ENCODE data around the gene GPRC5B.

Gene GPRC5B

GRCh38 chr16:19884611-19885450 lies at the start of gene GPRC5B:
Gene GPRC5B (minus strand): TSS chr16:19884848. CDS start chr16:19872845, 12,003 bp downstream.
- DNase-seq (ENCODE audit: low read depth): no peak

- no peak for DNase-seq (ENCODE audit: low read depth)
Measured at GRCh38 chr16:19933740-19934139, 49.1 kb upstream of the GPRC5B start.

DNA sequence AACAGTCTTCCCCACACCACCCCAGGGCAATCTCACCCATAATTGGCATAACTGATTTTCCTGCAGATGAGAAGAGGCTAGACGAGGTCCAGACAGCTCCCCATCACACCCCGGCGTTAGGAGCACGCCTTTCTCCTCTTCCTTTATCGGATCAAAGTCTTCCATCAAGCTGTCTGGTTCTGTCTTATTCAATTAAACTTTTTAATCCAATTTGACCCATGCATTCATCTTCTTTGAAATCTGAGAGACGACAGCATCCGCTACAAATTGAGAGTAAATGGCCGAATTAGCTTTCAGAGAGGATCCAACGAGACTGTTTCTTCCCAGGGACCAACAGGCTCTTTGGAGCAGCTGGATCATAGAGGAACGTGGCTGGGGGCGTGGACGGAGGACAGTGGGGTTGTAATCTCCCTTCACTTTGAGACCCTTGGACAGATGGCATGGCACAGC lies 44.4 kb upstream of the GPRC5B start:
- DNase-seq (ENCODE audit: low read depth): no peak

DNA sequence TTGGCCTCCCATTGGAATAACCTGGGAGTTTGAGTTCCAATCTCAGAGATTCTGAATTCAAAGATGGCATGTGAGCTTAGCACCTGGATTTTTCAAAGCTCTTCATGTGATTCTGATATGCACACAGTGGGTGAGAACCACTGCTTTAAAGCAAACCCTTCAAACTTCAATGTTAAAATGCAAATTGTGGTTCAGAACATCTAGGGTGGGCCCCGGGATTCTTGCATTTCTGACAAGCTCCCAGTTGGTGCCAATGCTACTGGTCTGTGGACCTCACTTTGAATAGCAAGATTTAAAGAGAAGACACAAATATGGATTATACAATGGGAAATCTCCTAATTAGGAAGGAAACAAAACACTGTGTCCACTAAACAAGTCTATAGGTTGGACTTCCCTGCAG lies 43.8 kb upstream of the GPRC5B start:
- DNase-seq (ENCODE audit: low read depth): no peak

DNA sequence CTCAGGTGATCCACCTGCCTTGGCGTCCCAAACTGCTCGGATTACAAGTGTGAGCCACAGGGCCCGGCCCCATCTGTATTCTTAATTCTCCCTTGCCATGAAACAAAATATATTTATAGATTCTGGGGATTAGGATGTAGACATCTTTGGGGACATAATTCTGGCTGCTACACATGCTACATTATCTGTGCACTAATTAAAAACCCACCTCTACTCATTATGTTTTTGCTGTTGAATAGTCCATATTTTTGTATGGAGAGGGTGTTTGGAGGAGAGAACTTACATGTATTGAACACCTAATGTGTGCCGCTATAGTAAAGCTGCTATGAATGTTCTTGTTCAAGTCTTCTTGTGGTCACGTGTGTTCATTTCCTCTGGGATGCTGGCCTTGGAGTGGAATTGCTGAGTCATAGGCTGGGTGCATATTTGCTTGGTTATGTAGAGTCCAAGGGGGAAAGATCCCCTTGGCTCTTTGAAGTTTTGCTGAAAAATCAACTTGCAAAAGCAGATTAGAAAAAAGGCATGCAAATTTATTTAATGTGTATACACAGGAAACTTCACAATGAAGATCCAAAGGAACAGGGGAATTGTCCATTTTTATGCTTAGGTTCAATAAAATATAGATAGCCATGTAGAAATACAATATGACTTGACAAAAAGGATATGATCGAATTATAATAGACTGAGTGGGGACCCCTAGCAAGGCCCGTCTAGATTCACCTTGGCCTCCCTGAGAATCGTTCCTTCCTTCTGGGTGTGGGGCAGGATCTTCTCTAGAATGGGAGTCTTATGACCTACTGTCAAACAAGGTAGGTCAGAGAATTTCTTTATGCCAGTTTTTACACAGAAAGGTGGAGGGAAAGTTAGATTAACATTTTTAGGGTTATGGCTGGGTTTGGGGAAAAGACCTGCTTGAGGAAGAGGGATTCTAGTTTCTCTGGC lies 42.1 kb upstream of the GPRC5B start:
- no peak for DNase-seq (ENCODE audit: low read depth)

GRCh38 chr16:19923396-19923795 lies 38.7 kb upstream of the GPRC5B start:
- DNase-seq (ENCODE audit: low read depth): no peak

GRCh38 chr16:19919142-19919541 lies 34.5 kb upstream of the GPRC5B start:
- no peak for DNase-seq (ENCODE audit: low read depth)

DNA sequence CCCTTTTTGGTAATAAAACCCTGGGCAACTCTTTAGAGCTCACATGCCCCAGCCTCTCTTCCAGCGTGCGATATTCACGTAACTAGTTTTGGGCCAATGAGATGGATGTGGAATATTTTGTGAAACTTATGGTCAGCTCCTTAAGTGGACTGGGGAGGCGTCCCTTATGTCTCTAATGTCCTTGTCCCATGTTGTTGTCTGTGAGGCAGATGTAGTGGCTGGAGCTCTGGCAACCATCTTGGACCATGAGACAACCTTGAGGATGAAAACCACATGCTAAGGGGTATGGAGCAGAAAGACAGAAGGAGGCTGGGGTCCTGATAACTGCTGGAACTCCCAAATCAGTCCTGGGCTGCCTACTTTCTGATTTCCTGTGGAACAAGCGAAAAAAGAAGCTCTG lies 31.4 kb upstream of the GPRC5B start:
- DNase-seq (ENCODE audit: low read depth): no peak

- no peak for DNase-seq (ENCODE audit: low read depth)
Measured at GRCh38 chr16:19914877-19915276, 30.2 kb upstream of the GPRC5B start.

DNA sequence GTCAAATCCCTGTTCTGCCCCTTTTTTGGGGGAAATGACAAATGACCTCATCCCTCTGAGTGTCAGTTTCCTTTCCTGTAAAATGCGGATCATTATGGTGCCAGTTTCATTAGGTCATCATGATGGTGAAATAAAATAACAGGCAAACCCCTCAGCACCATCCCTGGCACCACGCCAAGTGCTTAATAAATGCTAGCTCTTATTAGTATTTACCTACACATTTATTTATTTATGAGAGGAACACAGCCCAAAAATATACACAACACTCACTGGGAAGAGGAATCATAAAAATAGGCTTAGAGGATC lies 28.6 kb upstream of the GPRC5B start:
- DNase-seq (ENCODE audit: low read depth): no peak

GRCh38 chr16:19912455-19913339 lies 28.0 kb upstream of the GPRC5B start:
- no peak for DNase-seq (ENCODE audit: low read depth)

DNA sequence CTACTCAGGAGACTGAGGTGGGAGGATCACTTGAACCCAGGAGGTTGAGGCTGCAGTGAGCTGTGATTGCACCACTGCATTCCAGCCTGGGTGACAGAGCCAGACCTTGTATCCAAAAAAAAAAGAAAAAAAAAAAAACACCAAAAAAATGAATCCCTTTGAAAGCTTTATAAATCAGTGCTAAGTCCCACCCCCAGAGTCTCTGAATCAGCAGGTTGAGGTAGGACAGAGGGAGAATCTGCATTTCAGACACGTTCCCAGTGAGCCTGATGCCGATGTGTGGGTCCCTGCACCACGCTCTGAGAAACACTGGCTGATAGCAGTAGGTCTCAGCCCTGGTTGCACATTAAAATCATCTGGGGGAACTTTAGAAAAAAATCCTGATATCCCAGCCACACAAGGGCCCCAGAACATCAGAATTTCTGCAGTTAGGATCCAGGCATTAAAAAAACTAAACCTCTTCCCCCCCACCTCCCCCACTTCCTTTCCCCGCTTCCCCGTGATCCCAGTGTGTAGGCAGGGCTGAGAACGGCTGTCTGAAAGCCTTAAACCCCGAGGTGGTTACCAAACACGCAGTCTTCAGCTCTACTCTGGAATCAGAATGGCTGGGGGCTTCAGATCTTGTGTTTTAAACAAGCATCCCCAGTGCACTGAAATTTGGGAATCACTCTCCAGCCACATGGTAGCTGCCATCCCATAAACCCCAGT lies 27.3 kb upstream of the GPRC5B start:
- no peak for DNase-seq (ENCODE audit: low read depth)

DNA sequence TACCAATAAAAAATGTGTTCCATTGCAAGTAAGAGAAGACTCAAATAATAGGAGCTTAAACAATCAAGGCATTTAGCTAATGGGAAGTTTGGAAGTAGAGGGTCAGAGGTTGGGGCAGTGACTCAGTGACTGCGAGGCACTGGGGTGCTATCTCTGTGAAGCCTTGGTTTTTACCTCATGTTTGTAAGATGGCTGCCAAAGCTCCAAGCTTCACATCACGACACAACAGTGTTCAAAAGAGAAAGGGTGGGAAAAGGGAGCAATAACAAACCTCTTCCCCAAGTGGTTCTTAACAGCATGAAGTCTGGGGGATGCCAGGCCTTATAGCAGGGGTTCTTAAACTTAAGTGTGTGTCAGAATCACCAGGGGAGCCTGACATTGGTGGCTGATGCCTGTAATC lies 26.6 kb upstream of the GPRC5B start:
- no peak for DNase-seq (ENCODE audit: low read depth)

DNA sequence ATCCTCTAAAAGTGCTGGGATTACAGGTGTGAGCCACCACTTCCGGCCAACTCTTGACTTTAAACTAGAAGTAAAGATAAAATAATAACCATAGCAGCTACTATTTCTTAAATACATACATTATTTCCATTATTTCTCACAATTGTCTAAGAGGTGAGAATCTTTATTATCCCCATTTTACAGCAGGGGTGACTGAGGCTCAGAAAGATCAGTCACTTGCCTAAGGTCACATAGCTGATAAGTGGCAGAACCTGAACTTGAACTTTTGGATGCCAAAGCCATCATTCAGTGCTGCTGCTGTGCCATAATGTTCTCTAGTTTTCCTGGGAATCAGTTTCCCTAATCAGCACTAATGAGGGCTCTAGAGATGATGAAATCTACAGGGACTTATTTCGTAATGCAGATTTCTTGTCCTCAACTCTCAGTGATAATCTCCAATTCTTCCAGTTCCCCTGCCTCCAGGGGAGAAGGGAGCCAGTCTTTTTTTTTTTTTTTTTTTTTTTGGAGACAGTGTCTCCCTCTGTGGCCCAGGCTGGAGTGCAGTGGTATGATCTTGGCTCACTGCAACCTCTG lies 25.2 kb upstream of the GPRC5B start:
- no peak for DNase-seq (ENCODE audit: low read depth)

GRCh38 chr16:19908921-19909320 lies 24.3 kb upstream of the GPRC5B start:
- DNase-seq (ENCODE audit: low read depth): no peak

- no peak for DNase-seq (ENCODE audit: low read depth)
Measured at GRCh38 chr16:19907161-19907992, 22.7 kb upstream of the GPRC5B start.

DNA sequence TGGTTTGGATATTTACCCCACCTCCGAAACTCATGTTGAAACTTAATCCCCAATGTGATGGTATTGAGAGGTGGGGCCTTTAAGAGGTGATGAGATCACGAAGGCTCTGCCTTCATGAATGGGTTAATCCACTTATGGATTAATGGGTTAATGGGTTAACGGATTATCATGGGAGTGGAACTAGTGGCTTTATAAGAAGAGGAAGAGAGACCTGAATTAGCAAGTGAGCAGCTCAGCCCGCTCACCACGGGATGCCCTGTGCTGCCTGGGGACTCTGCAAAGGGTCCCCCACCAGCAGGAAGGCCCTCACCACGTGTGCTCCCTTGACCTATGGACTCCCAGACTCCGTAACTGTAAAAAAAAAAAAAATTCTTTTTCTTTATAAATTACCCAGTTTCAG lies 16.5 kb upstream of the GPRC5B start:
- no peak for DNase-seq (ENCODE audit: low read depth)

- no peak for DNase-seq (ENCODE audit: low read depth)
Measured at GRCh38 chr16:19899605-19899955, 14.9 kb upstream of the GPRC5B start.

GRCh38 chr16:19898924-19899604 lies 14.4 kb upstream of the GPRC5B start:
- no peak for DNase-seq (ENCODE audit: low read depth)

- no peak for DNase-seq (ENCODE audit: low read depth)
Measured at GRCh38 chr16:19898166-19898565, 13.5 kb upstream of the GPRC5B start.

Measured in HS-27A (cell line).